PC-9 (cell line): ENCODE data around the gene FAM131A. TPM values are rescaled to one million over a fixed set of nuclear protein-coding genes. Genes with fewer than 3 reads are reported as not detected.

Experiments used
- BruUV-seq: library from RNA; stranded (reverse); fragments of 400-500 nt; replicated peaks from 2 replicates; lab custom pipeline; 2021; lab: Mats Ljungman, UMichigan
- CTCF ChIA-PET: fragments of 300-600 bp; sonication (Branson Sonifier 250); formaldehyde crosslinking; loops from one replicate; lab custom pipeline; 2022; ENCODE audit warnings: antibody characterized with exemption; lab: Charles Lee
- POLR2A ChIA-PET: fragments of 300-600 bp; sonication (Branson Sonifier 250); formaldehyde crosslinking; loops from one replicate; lab custom pipeline; 2022; ENCODE audit warnings: antibody characterized with exemption; ENCODE audit not compliant: unreplicated experiment; lab: Charles Lee
- DNase-seq, 2 experiments: peaks; one replicate each; pipeline versions ENCODE4 v3.0.0 to v3.0.0-alpha.2; 2015 to 2022; ENCODE audit warnings: mixed read lengths in 1 of 2
- H2AFZ ChIP-seq: fragments of 200-600 bp; sonication (generic); 2 replicates; pipeline ENCODE4 v1.8.1; 2017; ENCODE audit warnings: antibody characterized with exemption
- H3F3A ChIP-seq: fragments of 200-600 bp; sonication (generic); 2 replicates; pipeline ENCODE4 v1.8.1; 2017; ENCODE audit warnings: antibody characterized with exemption, mild to moderate bottlenecking, low read depth; ENCODE audit not compliant: insufficient read depth
- H3K27ac ChIP-seq: fragments of 200-600 bp; sonication (generic); 2 replicates; pipeline ENCODE4 v1.6.1; 2016; ENCODE audit warnings: mixed run types
- H3K27me3 ChIP-seq: fragments of 200-600 bp; sonication (generic); 2 replicates; pipeline ENCODE4 v1.6.1; 2016; ENCODE audit warnings: low read depth, mixed run types; ENCODE audit not compliant: insufficient read depth
- H3K36me3 ChIP-seq: fragments of 200-600 bp; sonication (generic); 2 replicates; pipeline ENCODE4 v1.6.1; 2016; ENCODE audit warnings: low read depth, mixed run types
- H3K4me1 ChIP-seq: fragments of 200-600 bp; sonication (generic); replicated peaks from 2 replicates; pipeline ENCODE4 v1.6.1; 2016; ENCODE audit warnings: mixed run types; ENCODE audit not compliant: insufficient read depth
- H3K4me2 ChIP-seq: fragments of 200-600 bp; sonication (generic); 2 replicates; pipeline ENCODE4 v1.6.1; 2017; ENCODE audit warnings: mixed run types
- H3K4me3 ChIP-seq: fragments of 200-600 bp; sonication (generic); 2 replicates; pipeline ENCODE4 v1.6.1; 2016; ENCODE audit warnings: mixed run types
- H3K79me2 ChIP-seq: fragments of 200-600 bp; sonication (generic); 2 replicates; pipeline ENCODE4 v1.6.1; 2017; ENCODE audit warnings: low read depth, mixed run types
- H3K9me2 ChIP-seq: fragments of 200-600 bp; sonication (generic); 2 replicates; pipeline ENCODE4 v1.8.1; 2017; ENCODE audit warnings: mild to moderate bottlenecking; ENCODE audit not compliant: insufficient read depth
- H3K9me3 ChIP-seq: fragments of 200-600 bp; sonication (generic); 2 replicates; pipeline ENCODE4 v1.8.1; 2016; ENCODE audit warnings: low read depth; ENCODE audit not compliant: insufficient read depth
- H4K20me1 ChIP-seq: fragments of 200-600 bp; sonication (generic); 2 replicates; pipeline ENCODE4 v1.8.1; 2017; ENCODE audit not compliant: insufficient read depth
- CTCF ChIP-seq: fragments of 200-600 bp; sonication (generic); conservative IDR thresholded peaks from 2 replicates; pipeline ENCODE4 v1.6.1; 2017; ENCODE audit warnings: mixed run types, antibody characterized with exemption, mild to moderate bottlenecking, moderate library complexity
- EZH2 ChIP-seq: fragments of 200-600 bp; sonication (generic); IDR thresholded peaks from 2 replicates; pipeline ENCODE4 v1.8.0; 2017; ENCODE audit warnings: antibody characterized with exemption, low read depth
- intact Hi-C: fragments of 100-400 bp; cut with micrococcal nuclease; formaldehyde crosslinking; loops from one replicate; pipeline ENCODE4 v1.10.0; 2022; ENCODE audit not compliant: unreplicated experiment
- total RNA-seq: library from RNA; stranded (reverse); gene quantifications from 2 replicates; pipeline ENCODE4 v1.2.3, GENCODE V29; 2021

The FAM131A gene
- total RNA-seq, 1 experiment from 2014 or later = 25.5 TPM

DNA sequence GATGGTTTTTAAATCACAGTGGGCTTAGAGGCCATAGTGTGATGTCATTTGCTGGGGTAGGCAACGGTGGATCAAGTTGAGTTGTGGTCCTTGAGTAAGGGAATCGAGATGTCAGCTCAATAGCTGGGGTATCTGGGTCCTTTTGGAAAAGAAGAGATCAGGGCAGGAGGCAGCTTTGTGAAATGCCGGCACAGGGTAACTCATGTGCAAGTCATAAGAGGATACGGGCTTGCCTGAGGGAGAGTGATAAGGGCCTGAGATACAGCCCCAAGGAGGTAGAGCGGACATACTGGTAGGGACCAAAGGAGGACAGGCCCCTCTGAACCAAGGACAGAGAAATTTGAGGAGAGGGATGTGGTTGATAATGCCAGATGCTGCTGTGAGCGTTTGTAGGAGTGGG, 4.2 kb upstream of the FAM131A start:
- Histone ChIP-seq H3F3A (peaks cover 93% of the 10 kb centered on the region), H3K27ac (peak overlapping the region; percentile 73), H3K4me1 (peaks cover 57% of the 10 kb centered on the region), H3K36me3 (peaks cover 51% of the 10 kb centered on the region), H3K27me3 (no peaks in the 10 kb centered on the region), H3K79me2 (peaks cover 26% of the 10 kb centered on the region), H3K4me2 (no peak overlapping the region), H3K9me2 (no peaks in the 10 kb centered on the region), H2AFZ (no peak overlapping the region), H3K4me3 (no peak overlapping the region), H3K9me3 (no peaks in the 10 kb centered on the region), H4K20me1 (peaks cover 78% of the 10 kb centered on the region)
- POLR2A ChIA-PET = no interaction called here
- no TSS peak for BruUV-seq
- intact Hi-C loops = no loop called here
- CTCF ChIA-PET = interaction anchor here (0.6 kb wide), 1 partner anchor 388 kb away, joined by 4 read pairs; no protein-coding TSS in a partner anchor
- TF ChIP-seq EZH2 (no peak), CTCF (no peak)
- no peak for DNase-seq

DNA sequence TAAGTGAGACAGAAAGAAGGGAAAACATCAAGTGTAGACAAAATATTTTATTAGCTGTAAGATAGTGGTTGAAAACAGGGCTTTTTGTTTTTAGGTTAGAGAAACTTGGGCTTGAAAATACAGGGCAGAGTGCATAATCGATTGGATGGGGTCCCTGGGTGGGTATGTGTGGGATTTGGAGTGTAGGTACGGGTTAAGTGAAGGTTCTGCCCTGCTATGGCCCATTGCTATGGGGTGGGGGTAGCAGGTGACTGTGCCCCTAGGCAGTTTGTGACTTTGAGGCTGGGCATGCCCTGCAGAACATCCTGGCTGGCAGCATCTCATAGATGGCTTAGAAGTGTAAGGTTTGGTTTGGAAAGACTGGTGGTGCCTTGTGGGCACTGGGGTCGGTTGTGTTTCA, 3.7 kb upstream of the FAM131A start:
- H3K4me3 ChIP-seq = no peak overlapping the region
- H3K36me3 ChIP-seq = peaks cover 47% of the 10 kb centered on the region
- peaks cover 88% of the 10 kb centered on the region for H3F3A ChIP-seq
- intact Hi-C loops = loop anchor here (1.0 to 2.0 kb wide), 3 partner anchors 14 to 35 kb away; partner anchors contain the start of genes EIF4G1 and PSMD2
- BruUV-seq = no TSS peak
- peak overlapping the region; percentile 73 for H3K27ac ChIP-seq
- no peaks in the 10 kb centered on the region for H3K9me2 ChIP-seq
- peaks cover 25% of the 10 kb centered on the region for H3K79me2 ChIP-seq
- H3K9me3 ChIP-seq = no peaks in the 10 kb centered on the region
- peak overlapping the region; percentile 4; the same call in 1 of the 2 replicates for H3K4me2 ChIP-seq
- H3K4me1 ChIP-seq = peaks cover 57% of the 10 kb centered on the region
- DNase-seq = no peak
- no peaks in the 10 kb centered on the region for H3K27me3 ChIP-seq
- no peak overlapping the region for H2AFZ ChIP-seq
- peaks cover 73% of the 10 kb centered on the region for H4K20me1 ChIP-seq
- ChIA-PET CTCF (no interaction called here), POLR2A (no interaction called here)
- TF ChIP-seq EZH2 (no peak), CTCF (no peak)

- Histone ChIP-seq H3K4me2 (peak overlapping the region; percentile 7; the same call in 1 of the 2 replicates), H3K9me3 (no peaks in the 10 kb centered on the region), H3K27me3 (no peaks in the 10 kb centered on the region), H3K27ac (peak overlapping the region; percentile 73), H3K36me3 (peaks cover 38% of the 10 kb centered on the region), H3K4me3 (no peak overlapping the region), H3K4me1 (peaks cover 57% of the 10 kb centered on the region), H3F3A (peaks cover 79% of the 10 kb centered on the region), H3K9me2 (no peaks in the 10 kb centered on the region), H2AFZ (no peak overlapping the region), H3K79me2 (peaks cover 25% of the 10 kb centered on the region), H4K20me1 (peaks cover 64% of the 10 kb centered on the region)
- peak; percentile 88 to 95 for DNase-seq
- ChIA-PET POLR2A (no interaction called here), CTCF (no interaction called here)
- intact Hi-C loops = loop anchor here (1.0 to 2.0 kb wide), 3 partner anchors 15 to 36 kb away; partner anchors contain the start of genes EIF4G1 and PSMD2
- no TSS peak for BruUV-seq
- TF ChIP-seq EZH2 (no peak), CTCF (no peak)
Observed at GRCh38 chr3:184334470-184335158, 2.8 kb upstream of the FAM131A start.
